HG02763 (cell line): ENCODE data around the gene KXD1.
"Not testable (repeated sequence)": the region's sequence is repeated elsewhere in the genome, so short reads cannot be mapped to it uniquely, and the experiment has no call there.

ENCODE experiments used
- ATAC-seq: cut with Tn5 transposase; IDR thresholded peaks from one replicate; pipeline ENCODE4 v1.9.1; 2021; ENCODE audit warnings: mild to moderate bottlenecking, moderate library complexity; ENCODE audit not compliant: unreplicated experiment

The KXD1 gene

GRCh38 chr19:18557411-18558201, at the start of gene KXD1:
Gene KXD1, plus strand, starts transcription at chr19:18557870. Its CDS starts 4,187 bp downstream, at chr19:18562057.
- ATAC-seq = peak; percentile 92

- ATAC-seq = no peak
These were observed 49.1 kb upstream of the KXD1 start for GRCh38 chr19:18508585-18508984.

GRCh38 chr19:18510216-18510615, 47.5 kb upstream of the KXD1 start:
- no peak for ATAC-seq

DNA sequence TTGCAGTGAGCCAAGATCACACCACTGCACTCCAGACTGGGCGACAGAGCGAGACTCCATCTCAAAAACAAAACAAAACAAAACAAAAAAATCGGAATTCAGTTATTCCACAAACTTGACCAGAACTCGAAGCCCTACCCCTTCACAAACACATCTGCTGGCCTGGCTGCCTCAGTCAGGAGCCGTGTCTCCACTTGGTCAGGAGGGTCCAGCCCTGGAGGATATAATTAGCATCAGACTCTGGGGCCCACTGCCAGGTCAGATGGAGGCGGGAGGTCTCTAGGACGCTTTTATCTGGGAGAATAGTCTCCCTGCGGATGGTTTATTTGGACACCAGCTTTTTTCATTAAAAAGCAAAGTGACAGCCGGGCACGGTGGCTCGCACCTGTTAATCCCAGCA, 43.8 kb upstream of the KXD1 start:
- no peak for ATAC-seq

GRCh38 chr19:18514800-18515682, 42.6 kb upstream of the KXD1 start:
- ATAC-seq = no peak

GRCh38 chr19:18515959-18516358, 41.7 kb upstream of the KXD1 start:
- no peak for ATAC-seq

- ATAC-seq = no peak
These were observed 40.1 kb upstream of the KXD1 start for GRCh38 chr19:18517606-18518005.

DNA sequence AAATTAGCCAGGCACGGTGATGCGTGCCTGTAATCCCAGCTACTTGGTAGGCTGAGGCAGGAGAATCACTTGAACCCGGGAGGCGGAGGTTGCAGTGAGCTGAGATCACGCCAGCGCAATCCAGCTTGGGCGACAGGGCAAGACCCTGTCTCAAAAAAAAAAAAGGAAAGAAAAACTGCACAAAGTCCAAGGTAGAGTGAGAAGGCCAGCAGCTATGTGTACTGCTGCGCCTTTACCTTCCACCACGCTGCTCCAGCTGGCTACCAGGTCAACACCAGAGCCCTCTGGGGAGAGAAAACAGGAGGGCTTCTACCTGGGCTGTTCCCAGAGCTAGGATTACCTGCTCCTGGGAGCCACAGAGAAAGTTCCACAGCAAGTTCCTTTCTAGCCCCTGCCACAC, 39.0 kb upstream of the KXD1 start:
- no peak for ATAC-seq

DNA sequence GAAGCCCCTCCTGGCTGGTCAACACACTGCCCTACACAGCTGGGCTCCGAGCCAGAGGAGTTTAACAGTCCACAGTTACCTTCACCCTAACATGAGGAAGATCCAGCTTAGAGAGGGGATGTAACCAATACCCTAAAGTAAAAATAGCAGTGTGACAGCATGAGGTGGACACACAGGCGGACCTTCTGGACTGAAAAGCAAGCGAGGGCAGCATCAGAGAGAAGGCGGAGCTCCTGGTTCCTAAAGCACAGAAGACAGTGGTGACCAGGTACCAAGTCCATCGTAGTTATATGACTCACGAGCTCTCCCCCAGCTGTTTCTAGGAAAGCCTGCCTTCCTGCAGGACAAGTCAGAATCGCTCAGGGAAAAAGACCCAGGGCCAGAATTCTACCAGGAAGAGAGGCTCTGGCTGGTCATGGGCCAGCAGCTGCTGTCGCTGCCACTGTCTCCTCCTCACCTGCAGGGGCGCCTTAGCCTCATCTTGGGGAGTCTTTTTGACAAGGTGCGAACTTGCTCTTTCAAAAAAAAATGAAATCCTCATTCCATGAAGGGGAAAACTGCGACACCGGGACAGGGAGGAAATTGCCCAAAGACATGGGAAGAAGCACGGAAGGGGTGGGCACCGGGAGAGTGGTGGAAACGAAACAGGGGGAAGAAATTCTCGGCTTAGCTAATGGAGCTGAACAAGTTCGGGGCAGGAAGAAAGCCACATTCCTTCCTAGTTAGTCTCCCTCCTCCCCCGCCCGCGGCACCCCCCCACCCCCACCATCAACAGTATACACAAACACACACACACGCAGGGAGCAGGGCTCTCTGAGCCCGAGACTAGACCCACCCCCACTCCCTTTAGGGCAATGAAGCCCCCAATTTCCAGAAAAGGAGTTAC, 37.5 kb upstream of the KXD1 start:
- no peak for ATAC-seq

DNA sequence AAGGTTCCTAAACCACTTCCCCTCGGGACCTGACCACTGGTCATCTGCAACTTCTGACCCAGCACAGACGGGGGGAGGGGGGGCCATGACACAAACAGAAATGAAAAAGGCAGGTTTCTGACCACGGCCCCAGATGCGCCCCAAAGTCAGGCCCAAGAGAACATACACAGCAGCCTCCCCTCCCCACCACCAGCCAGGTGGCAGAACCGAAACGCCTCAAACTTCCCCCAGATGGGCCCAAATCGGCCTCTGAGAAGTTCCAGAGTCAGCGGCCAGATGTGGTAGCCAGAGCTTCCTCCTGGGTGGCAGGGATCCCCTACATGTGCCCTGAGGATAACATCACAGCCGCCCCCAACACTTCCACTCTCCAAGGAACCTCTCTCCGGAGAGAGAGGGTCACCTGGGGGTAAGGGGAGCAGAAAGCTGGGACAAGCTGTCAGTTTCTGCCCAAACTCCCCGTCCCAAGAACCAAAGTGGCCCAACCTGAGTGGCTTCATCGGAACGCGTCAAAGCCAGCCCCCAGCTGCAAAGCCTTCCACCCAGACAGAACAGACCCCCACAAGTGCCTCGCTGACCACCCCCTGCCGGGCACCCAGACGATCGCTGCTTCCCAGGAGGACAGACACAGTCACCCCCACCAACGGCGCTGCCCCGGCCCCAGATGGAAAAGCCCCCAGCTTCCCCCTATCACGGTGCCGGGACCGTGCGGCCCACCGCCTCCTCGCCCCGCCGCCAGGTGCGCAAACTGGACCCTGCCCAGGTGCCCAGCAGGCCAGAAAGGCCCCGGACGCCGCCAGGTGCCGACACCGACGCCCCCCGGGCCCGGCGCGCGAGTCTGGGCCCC, 36.6 kb upstream of the KXD1 start:
- peak; percentile 21 for ATAC-seq

- peak; percentile 8 for ATAC-seq
These were observed 36.0 kb upstream of the KXD1 start, which contains the start of gene ELL for GRCh38 chr19:18521692-18522123. Gene ELL, minus strand, starts transcription at chr19:18522070. Its CDS starts 15 bp downstream, at chr19:18522055.

GRCh38 chr19:18522124-18522861, 35.4 kb upstream of the KXD1 start:
- ATAC-seq = peak; percentile 79

- ATAC-seq = not testable (repeated sequence)
These were observed 34.7 kb upstream of the KXD1 start for GRCh38 chr19:18522862-18523440.

- no peak for ATAC-seq
These were observed 33.8 kb upstream of the KXD1 start for GRCh38 chr19:18523841-18524240.

DNA sequence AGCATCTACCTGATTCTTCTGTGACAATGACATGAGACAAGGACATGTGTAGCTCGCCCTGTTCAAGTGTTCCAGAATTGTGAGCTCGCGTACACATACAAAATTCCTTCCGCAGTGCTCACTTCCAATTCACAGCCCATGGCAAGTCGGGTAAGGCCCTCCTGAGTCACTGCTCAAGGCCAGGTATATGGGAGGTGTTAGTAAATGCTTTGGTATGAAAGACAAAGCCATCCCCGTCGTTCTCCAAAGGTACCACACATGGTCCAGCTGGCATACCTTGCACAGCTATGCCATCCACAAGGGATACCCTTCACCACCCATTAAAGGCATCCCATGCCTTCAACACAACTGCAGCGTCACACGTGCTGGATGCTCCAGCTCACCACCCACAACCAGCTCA, 31.4 kb upstream of the KXD1 start:
- ATAC-seq = no peak

- no peak for ATAC-seq
These were observed 27.9 kb upstream of the KXD1 start for GRCh38 chr19:18529782-18530181.

DNA sequence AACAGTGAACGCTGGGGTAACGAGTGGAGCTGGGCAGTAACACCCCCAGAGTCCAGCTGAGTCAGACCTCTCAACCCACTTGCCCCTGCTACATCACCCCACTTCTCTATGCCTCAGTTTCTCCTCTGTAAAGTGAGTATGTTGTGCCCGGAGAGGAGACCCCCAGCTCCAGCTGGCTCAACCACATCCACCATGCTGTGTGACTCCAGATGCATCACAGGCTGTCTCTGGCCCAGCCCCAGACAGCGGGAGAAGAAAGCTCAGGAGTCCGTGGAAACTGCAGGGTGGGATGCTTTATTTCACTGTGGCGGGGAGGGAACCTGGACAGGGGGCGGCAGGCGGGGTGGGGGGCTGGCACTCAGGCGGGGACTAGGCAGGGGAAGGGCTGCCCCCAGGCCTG, 26.2 kb upstream of the KXD1 start:
- no peak for ATAC-seq

- no peak for ATAC-seq
These were observed 25.3 kb upstream of the KXD1 start for GRCh38 chr19:18532168-18532890.
